HG03045 (cell line): Measurements from ENCODE around the gene GRIK4.

Experiments
- ATAC-seq: cut with Tn5 transposase; IDR thresholded peaks from one replicate; pipeline ENCODE4 v1.9.1; 2021; ENCODE audit warnings: mild to moderate bottlenecking, moderate library complexity; ENCODE audit not compliant: unreplicated experiment

GRIK4 gene

GRCh38 chr11:120827820-120828219, 316.3 kb downstream of the GRIK4 start:
- no peak for ATAC-seq

GRCh38 chr11:120828847-120829246, 317.3 kb downstream of the GRIK4 start:
- no peak for ATAC-seq

- no peak for ATAC-seq
Observed at GRCh38 chr11:120830085-120830620, 318.6 kb downstream of the GRIK4 start.

- ATAC-seq: no peak
Observed at GRCh38 chr11:120832481-120833238, 321.1 kb downstream of the GRIK4 start.

GRCh38 chr11:120834686-120835210, 323.2 kb downstream of the GRIK4 start:
- no peak for ATAC-seq

- peak; percentile 93 for ATAC-seq
Observed at GRCh38 chr11:120835601-120836228, 324.2 kb downstream of the GRIK4 start.

GRCh38 chr11:120837696-120838095, 326.1 kb downstream of the GRIK4 start:
- no peak for ATAC-seq

GRCh38 chr11:120839201-120839600, 327.7 kb downstream of the GRIK4 start:
- ATAC-seq: no peak

- no peak for ATAC-seq
Observed at GRCh38 chr11:120839846-120840402, 328.4 kb downstream of the GRIK4 start.

- ATAC-seq: no peak
Observed at GRCh38 chr11:120840661-120841060, 329.1 kb downstream of the GRIK4 start.

- no peak for ATAC-seq
Observed at GRCh38 chr11:120841074-120841473, 329.5 kb downstream of the GRIK4 start.

- ATAC-seq: no peak
Observed at GRCh38 chr11:120842195-120842594, 330.6 kb downstream of the GRIK4 start.

GRCh38 chr11:120853435-120853834, 341.9 kb downstream of the GRIK4 start:
- ATAC-seq: no peak

GRCh38 chr11:120854988-120855387, 343.4 kb downstream of the GRIK4 start:
- no peak for ATAC-seq

GRCh38 chr11:120857508-120857907, 346.0 kb downstream of the GRIK4 start:
- ATAC-seq: no peak

- ATAC-seq: no peak
Observed at GRCh38 chr11:120858740-120859139, 347.2 kb downstream of the GRIK4 start.

- ATAC-seq: no peak
Observed at GRCh38 chr11:120859552-120860295, 348.2 kb downstream of the GRIK4 start.

GRCh38 chr11:120863359-120863758, 351.8 kb downstream of the GRIK4 start:
- no peak for ATAC-seq

- ATAC-seq: no peak
Observed at GRCh38 chr11:120867024-120867423, 355.5 kb downstream of the GRIK4 start.

GRCh38 chr11:120867531-120867930, 356.0 kb downstream of the GRIK4 start:
- no peak for ATAC-seq

- ATAC-seq: no peak
Observed at GRCh38 chr11:120867988-120868387, 356.4 kb downstream of the GRIK4 start.
